H1 (cell line): Measurements from ENCODE around the gene EXT2.

Experiments used
- CBX5 ChIP-seq: fragments of 300-800, 300-1000 bp; sonication (generic); IDR thresholded peaks from 2 replicates; pipeline ENCODE4 v1.7.1; 2016; ENCODE audit warnings: antibody characterized with exemption, low read length, low read depth
- EZH2 ChIP-seq: fragments of 200-600 bp; sonication (generic); IDR thresholded peaks from 2 replicates; pipeline ENCODE4 v1.7.1; 2012; ENCODE audit warnings: low read depth, mild to moderate bottlenecking, moderate library complexity, low read length, inconsistent platforms; ENCODE audit not compliant: severe bottlenecking
- GTF2F1 ChIP-seq: IDR thresholded peaks from 2 replicates; pipeline ENCODE4 v1.6.1; 2012; ENCODE audit warnings: low read depth, low read length, improper control_type of control experiment, borderline replicate concordance
- JUN ChIP-seq: IDR thresholded peaks from 2 replicates; pipeline ENCODE4 v1.6.1; 2011; ENCODE audit warnings: low read depth, mild to moderate bottlenecking, improper control_type of control experiment, low read length
- JUND ChIP-seq: IDR thresholded peaks from 2 replicates; pipeline ENCODE4 v1.6.1; 2011; ENCODE audit warnings: mild to moderate bottlenecking, improper control_type of control experiment, low read length
- MAFK ChIP-seq: IDR thresholded peaks from 2 replicates; pipeline ENCODE4 v1.6.1; 2012; ENCODE audit warnings: low read depth, mild to moderate bottlenecking, improper control_type of control experiment, low read length
- NRF1 ChIP-seq: IDR thresholded peaks from 2 replicates; pipeline ENCODE4 v1.6.1; 2011; ENCODE audit warnings: mild to moderate bottlenecking, low read depth, low read length, improper control_type of control experiment
- YY1 ChIP-seq: IDR thresholded peaks from 2 replicates; pipeline ENCODE4 v1.6.1; 2011; ENCODE audit warnings: low read depth, mild to moderate bottlenecking, low read length
- TF ChIP-seq, protein P1 (sequence below): IDR thresholded peaks from 2 replicates; pipeline ENCODE4 v1.6.1; 2012; ENCODE audit warnings: low read length, inconsistent platforms
- TF ChIP-seq, protein P2 (sequence below), 3 experiments: IDR thresholded peaks; 1 replicate in 2 of 3; 2 replicates in 1 of 3; pipeline versions ENCODE4 v1.5.1 to v1.6.1; 2011; ENCODE audit warnings: low read length in 3 of 3, mild to moderate bottlenecking in 3 of 3, inconsistent platforms in 2 of 3, low read depth in 1 of 3, moderate library complexity in 1 of 3; ENCODE audit not compliant: insufficient read depth in 1 of 3; ENCODE audit errors: control extremely low read depth in 1 of 3
- TF ChIP-seq, protein P3 (sequence below): IDR thresholded peaks from 2 replicates; pipeline ENCODE4 v1.6.1; 2011; ENCODE audit warnings: low read depth, mild to moderate bottlenecking, low read length; ENCODE audit not compliant: insufficient read depth

DNA sequence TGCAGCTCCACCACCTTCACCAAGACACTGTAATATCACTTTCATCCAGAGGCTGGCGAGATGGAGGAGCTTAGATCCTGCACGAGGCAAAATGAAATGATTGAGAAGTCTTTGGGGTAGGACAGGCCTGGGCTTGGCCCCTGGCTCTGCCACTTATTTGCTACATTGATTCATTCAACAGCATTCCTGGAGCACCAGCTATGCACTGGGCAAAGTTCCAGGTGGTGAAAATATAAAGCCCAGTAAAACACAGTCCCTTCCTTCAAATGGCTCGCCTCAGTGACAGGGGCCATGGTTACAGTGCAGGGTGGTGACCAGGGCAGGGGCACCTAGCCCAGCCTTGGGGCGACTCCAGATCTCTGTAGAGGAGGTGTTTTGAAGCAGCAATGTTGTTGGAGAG lies 194.7 kb downstream of the EXT2 start:
- TF ChIP-seq, protein P1, sequence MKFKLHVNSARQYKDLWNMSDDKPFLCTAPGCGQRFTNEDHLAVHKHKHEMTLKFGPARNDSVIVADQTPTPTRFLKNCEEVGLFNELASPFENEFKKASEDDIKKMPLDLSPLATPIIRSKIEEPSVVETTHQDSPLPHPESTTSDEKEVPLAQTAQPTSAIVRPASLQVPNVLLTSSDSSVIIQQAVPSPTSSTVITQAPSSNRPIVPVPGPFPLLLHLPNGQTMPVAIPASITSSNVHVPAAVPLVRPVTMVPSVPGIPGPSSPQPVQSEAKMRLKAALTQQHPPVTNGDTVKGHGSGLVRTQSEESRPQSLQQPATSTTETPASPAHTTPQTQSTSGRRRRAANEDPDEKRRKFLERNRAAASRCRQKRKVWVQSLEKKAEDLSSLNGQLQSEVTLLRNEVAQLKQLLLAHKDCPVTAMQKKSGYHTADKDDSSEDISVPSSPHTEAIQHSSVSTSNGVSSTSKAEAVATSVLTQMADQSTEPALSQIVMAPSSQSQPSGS = no peak
- TF ChIP-seq, protein P2, sequence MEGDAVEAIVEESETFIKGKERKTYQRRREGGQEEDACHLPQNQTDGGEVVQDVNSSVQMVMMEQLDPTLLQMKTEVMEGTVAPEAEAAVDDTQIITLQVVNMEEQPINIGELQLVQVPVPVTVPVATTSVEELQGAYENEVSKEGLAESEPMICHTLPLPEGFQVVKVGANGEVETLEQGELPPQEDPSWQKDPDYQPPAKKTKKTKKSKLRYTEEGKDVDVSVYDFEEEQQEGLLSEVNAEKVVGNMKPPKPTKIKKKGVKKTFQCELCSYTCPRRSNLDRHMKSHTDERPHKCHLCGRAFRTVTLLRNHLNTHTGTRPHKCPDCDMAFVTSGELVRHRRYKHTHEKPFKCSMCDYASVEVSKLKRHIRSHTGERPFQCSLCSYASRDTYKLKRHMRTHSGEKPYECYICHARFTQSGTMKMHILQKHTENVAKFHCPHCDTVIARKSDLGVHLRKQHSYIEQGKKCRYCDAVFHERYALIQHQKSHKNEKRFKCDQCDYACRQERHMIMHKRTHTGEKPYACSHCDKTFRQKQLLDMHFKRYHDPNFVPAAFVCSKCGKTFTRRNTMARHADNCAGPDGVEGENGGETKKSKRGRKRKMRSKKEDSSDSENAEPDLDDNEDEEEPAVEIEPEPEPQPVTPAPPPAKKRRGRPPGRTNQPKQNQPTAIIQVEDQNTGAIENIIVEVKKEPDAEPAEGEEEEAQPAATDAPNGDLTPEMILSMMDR (IDR thresholded peaks at IDR 0.05; ENCODE audit: control extremely low read depth in 1 of 3, insufficient read depth in 1 of 3, low read depth in 1 of 3, low read length in 3 of 3) = no peak
- no peak for TF ChIP-seq NRF1
- TF ChIP-seq JUN = no peak
- TF ChIP-seq EZH2 = no peak
- TF ChIP-seq GTF2F1 = no peak
- TF ChIP-seq CBX5 = no peak
- TF ChIP-seq MAFK = no peak
- no peak for TF ChIP-seq YY1
- TF ChIP-seq JUND = no peak
- TF ChIP-seq, protein P3, sequence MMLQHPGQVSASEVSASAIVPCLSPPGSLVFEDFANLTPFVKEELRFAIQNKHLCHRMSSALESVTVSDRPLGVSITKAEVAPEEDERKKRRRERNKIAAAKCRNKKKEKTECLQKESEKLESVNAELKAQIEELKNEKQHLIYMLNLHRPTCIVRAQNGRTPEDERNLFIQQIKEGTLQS = no peak
